Thyroid gland (tissue), 4 donors: ENCODE results near the gene OLFM1.

Source experiments
- CTCF ChIP-seq, 6 experiments: fragments of 200-600 bp in 3 of 6; fragments of 450-650 bp in 3 of 6; sonication (generic) in 3 of 6; IDR thresholded peaks; one replicate each; pipeline ENCODE4 v1.5.1; 2016 to 2019; ENCODE audit warnings: antibody characterized with exemption in 6 of 6, mild to moderate bottlenecking in 2 of 6, inconsistent platforms in 1 of 6, moderate library complexity in 1 of 6
- POLR2A ChIP-seq, 2 donors: fragments of 450-650 bp; IDR thresholded peaks; one replicate each; pipeline ENCODE4 v1.6.1; 2017; ENCODE audit warnings: antibody characterized with exemption in 2 of 2, mild to moderate bottlenecking in 2 of 2, moderate library complexity in 1 of 2

- TF ChIP-seq CTCF (IDR thresholded peaks at IDR 0.05) (no peak), POLR2A (IDR thresholded peaks at IDR 0.05) (no peak)
These were observed 48.1 kb upstream of the OLFM1 start for GRCh38 chr9:135039266-135039870.
